Erythroblast (primary cell): Measurements from ENCODE around the gene SLC35C1.

ENCODE experiments used
- GATA1 ChIP-seq: IDR thresholded peaks from 2 replicates; pipeline ENCODE4 v1.6.1; 2011; ENCODE audit warnings: low read depth, mild to moderate bottlenecking, control low read depth, low read length, moderate library complexity
- POLR2A ChIP-seq: IDR thresholded peaks from 2 replicates; pipeline ENCODE4 v1.6.1; 2011; ENCODE audit warnings: mild to moderate bottlenecking, low read length

DNA sequence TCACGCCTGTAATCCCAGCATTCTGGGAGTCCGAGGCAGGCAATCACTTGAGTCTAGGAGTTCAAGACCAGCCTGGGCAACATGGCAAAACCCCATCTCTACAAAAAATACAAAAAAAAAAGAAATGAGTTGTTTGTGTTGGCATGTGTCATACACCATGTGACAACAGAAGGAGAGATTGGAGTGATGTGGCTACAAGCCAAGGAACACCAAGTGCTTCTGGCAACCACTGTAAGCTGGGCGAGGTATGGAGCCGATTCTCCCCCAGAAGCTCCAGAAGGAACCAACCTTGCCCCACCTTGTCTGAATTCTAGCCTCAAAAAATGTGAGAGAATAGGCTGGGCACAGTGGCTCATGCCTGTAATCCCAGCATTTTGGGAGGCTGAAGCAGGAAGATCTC lies 39.1 kb upstream of the SLC35C1 start:
- TF ChIP-seq POLR2A (no peak), GATA1 (no peak)
